Retinal pigment epithelial cell (primary cell): ENCODE data around the gene SUZ12.
A peak's percentile ranks its signal among the peaks of the same experiment; 100 is the strongest.
"Not testable (repeated sequence)": the region's sequence is repeated elsewhere in the genome, so short reads cannot be mapped to it uniquely, and the experiment has no call there.

Experiments used
- DNase-seq: peaks from one replicate; pipeline ENCODE4 v3.0.0-alpha.2; 2010; ENCODE audit warnings: low read depth
- H3K4me3 ChIP-seq: 2 replicates; pipeline ENCODE4 v1.5.1; 2011; ENCODE audit warnings: mild to moderate bottlenecking, low read length, control low read depth, moderate library complexity
- TF ChIP-seq, protein P1 (sequence below): conservative IDR thresholded peaks from 2 replicates; pipeline ENCODE4 v1.5.1; 2011; ENCODE audit warnings: low read depth, low read length, control low read depth, inconsistent platforms

The SUZ12 gene

DNA sequence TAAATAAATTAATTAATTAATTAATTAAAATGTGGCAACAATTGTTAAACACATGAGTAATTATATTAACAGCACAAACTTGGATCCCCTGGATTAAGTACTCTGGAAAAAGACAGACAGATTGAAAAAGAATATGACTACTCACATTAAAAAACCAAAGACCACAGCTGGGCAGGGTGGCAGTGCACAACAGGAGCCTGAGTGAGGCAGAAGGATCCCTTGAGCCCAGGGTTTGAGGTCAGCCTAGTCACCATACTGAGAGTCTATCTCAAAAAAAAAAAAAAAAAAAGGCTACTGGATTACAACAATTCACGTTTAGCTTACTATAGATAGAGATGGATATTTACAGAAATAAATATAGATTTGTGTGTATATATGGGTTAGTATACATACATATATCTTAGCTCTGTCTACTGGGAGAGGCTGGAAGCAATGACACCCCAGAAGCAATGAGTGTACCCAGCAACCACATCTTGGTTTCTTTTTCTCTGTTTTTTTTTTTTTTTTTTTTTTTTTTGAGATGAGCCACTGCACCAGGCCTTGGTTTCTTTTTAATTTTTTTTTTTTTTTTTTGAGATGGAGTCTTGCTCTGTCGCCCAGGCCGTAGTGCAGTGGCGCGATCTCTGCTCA lies 10.6 kb upstream of the SUZ12 start:
- TF ChIP-seq, protein P1, sequence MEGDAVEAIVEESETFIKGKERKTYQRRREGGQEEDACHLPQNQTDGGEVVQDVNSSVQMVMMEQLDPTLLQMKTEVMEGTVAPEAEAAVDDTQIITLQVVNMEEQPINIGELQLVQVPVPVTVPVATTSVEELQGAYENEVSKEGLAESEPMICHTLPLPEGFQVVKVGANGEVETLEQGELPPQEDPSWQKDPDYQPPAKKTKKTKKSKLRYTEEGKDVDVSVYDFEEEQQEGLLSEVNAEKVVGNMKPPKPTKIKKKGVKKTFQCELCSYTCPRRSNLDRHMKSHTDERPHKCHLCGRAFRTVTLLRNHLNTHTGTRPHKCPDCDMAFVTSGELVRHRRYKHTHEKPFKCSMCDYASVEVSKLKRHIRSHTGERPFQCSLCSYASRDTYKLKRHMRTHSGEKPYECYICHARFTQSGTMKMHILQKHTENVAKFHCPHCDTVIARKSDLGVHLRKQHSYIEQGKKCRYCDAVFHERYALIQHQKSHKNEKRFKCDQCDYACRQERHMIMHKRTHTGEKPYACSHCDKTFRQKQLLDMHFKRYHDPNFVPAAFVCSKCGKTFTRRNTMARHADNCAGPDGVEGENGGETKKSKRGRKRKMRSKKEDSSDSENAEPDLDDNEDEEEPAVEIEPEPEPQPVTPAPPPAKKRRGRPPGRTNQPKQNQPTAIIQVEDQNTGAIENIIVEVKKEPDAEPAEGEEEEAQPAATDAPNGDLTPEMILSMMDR, result no peak
- no peak for DNase-seq
- H3K4me3 ChIP-seq, result no peak overlapping the region

DNA sequence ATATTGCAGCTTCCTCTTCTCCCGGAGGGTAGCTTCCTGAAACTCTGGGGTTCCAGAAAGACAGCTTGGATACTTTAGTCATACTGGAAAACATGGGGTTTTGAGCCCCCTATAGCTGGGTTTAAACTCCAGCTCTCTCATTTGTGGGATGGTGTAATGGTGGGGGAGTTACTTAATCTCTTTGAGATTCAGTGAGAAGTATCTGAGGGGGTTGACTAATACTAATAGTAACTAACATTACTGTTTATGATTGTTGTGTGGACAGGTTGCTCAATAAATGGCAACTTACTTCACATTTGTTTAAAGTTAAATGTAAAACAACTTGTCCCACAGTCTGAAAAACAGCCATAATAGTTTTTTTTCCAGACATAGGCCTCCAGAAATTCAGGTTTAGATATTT lies 5.1 kb upstream of the SUZ12 start:
- no peak overlapping the region for H3K4me3 ChIP-seq
- TF ChIP-seq, protein P1, result no peak

DNA sequence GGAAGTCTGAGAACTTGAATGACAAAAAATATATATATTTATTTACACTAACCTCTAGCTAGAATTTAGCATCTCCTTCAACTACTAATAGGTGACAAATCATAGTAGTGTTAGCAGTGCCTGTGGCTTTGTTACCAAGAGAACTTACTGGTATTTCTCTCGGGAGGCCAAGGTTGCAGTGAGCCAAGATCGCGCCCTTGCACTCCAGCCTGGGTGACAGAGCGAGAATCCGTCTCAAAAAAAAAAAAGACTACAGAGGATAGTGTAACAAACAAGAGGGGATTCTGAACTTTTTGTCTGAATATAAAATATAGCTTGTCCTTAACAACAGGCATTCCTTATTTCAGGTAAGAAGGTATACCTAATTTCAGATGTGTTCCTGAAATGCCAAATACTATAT lies 1.3 kb upstream of the SUZ12 start:
- no peak for DNase-seq
- TF ChIP-seq, protein P1, result no peak
- H3K4me3 ChIP-seq, result no peak overlapping the region

More for the DNA sequence above, 5.1 kb upstream of the SUZ12 start:
- no peak for DNase-seq

DNA sequence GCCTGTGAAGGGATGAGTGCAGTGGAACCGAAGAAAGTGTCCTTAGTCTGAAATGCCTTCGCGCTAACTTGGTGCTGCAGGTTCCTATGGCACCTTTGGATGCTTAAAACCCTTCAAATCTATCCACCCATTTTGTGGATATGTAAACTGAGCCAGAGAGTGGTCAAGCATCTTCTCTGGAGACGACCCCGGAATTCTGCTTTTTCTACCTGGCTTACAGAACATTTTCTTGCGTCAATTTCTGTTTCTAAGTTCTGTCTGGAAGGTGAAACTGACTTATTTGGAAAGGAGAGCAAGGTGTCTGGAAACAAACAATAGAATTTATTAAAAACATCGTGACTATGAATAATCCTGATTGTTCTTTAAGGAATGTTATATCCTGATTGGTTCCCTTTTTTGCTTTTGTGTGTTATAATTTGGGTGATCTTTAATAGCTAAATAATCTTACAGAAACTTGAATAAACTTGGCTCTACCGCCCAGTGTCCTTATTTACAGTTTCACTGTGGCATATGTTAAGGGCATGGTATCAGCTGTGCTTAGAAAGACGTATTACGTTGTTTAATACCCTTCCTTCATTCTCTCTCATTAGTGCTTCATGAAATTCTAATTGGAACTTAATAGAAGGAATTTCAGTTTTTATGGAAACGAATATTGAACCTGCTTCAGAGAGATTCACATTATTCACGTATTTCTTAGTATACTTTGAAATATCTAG lies 1.3 kb downstream of the SUZ12 start:
- DNase-seq, result not testable (repeated sequence)
- H3K4me3 ChIP-seq, result peak overlapping the region; percentile 72

DNA sequence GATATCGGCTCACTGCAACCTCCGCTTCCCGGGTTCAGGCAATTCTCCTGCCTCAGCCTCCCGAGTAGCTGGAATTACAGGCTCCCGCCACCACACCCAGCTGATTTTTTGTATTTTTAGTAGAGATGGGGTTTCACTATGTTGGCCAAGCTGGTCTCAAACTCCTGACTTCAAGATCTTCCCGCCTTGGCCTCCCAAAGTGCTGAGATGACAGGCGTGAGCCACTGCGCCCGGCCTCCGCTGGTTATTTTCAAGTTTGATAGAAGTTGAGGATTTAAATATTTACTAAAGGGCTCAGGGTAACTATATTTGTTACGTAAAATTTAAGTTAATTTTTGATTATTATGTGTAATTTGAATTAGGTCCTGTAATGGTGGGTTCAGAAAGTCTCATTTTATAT lies 5.1 kb downstream of the SUZ12 start:
- H3K4me3 ChIP-seq, DNase-seq: not testable (repeated sequence)

DNA sequence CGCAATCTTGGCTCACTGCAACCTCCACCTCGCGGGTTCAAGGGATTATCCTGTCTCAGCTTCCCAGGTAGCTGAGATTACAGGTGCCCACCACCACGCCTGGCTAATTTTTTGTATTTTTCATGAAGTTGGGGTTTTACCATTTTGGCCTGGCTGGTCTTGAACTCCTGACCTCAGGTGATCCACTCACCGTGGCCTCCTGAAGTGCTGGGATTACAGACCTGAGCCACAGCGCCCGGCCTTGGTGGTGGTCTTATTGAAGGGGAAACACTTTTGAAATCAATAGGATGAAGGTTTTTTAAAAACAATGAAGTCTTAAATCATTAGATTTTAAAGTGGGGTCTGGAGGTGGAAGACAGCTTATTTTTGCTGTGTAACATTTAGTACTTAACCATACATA lies 5.6 kb downstream of the SUZ12 start:
- H3K4me3 ChIP-seq, DNase-seq: not testable (repeated sequence)

DNA sequence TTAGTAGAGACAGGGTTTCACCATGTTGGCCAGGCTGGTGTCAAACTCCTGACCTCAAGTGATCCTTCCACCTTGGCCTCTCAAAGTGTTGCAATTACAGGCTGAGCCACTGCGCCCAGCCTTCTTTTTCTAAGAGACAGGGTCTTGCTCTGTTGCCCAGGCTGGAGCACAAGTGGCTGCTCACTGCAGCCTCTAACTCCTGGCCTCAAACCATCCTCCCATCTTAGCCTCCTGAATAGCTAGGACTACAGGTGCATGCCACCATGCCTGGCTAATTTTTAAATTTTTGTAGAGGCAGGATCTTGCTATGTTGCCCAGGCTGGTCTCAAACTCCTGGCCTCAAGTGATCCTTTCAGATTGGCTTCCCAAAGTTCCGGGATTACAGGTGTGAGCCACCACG lies 15.1 kb downstream of the SUZ12 start:
- H3K4me3 ChIP-seq, DNase-seq: not testable (repeated sequence)

DNA sequence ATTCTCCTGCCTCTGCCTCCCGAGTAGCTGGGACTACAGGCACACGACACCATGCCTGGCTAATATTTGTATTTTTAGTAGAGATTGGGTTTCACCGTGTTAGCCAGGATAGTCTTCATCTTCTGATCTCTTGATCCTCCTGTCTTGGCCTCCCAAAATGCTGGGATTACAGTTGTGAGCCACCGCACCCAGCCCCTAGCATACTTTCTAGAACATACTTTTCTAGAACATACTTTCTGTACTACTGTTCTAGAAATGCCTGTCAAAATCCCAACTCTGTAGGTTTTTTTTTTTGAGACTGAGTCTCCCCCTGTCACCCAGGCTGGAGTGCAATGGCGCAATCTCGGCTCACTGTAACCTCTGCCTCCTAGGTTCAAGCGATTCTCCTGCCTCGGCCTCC lies 27.3 kb downstream of the SUZ12 start:
- not testable (repeated sequence) for DNase-seq, H3K4me3 ChIP-seq

DNA sequence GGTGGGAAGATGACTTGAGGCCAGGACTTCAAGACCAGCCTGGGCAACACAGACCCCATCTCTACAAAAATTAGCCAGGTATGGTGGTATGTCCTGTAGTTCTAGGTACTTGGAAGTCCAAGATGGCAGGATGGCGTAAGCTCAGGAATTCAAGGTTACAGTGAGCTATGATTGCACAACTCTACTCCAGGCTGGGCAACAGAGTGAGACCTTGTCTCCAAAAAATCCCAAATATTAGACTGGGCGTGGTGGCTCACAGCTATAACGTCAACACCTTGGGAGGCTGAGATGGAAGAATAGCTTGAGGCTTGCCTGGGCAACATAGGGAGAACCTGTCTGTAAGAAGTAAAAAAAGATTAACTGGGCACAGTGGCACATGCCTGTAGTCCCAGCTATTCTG lies 30.8 kb downstream of the SUZ12 start:
- no peak overlapping the region for H3K4me3 ChIP-seq
- TF ChIP-seq, protein P1, result no peak
- DNase-seq, result no peak

DNA sequence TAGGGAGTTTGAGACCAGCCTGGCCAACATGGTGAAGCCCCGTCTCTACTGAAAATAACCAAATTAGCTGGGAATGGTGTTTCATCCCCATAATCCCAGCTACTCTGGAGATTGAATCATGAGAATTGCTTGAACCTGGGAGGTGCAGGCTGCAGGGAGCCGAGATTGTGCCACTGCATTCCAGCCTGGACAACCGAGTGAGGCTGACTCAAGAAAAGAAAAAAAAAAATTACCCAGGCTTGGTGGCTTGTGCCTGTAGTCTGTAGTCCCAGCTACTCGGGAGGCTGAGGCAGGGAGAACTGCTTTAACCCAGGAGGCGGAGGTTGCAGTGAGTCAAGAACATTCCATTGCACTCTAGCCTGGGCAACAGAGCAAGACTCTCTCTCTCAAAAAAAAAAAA lies 33.6 kb downstream of the SUZ12 start:
- not testable (repeated sequence) for H3K4me3 ChIP-seq, DNase-seq

DNA sequence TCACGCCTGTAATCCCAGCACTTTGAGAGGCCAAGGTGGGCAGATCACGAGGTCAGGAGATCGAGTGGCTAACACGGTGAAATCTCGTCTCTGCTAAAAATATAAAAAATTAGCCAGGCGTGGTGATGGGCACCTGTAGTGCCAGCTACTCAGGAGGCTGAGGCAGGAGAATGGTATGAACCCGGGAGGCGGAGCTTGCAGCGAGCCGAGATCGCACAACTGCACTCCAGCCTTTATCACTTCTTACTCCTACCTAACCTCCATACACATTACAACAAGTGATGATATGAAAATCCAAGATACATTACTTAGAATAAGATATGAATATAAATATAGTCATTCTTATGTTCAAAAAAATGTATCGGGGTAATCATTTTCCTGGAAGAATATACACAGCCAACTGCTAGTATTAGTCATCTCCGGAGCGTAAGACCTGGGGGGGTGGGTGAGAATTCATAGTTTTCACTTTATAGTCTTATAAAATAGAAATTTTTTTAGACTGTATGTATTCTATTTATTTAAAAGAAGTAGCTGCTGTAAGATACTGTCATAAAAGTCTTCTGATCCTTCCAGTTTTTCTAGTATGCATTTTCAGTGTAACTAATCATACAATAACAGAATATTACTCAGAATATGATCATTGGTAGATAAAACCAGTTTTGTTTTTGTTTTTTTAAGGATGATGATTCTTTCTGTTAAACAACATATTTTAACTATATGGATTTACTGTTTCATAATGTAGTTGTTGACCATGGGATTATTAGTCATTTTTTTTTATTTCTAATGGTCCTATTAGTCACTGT lies 37.7 kb downstream of the SUZ12 start:
- DNase-seq, H3K4me3 ChIP-seq: not testable (repeated sequence)

DNA sequence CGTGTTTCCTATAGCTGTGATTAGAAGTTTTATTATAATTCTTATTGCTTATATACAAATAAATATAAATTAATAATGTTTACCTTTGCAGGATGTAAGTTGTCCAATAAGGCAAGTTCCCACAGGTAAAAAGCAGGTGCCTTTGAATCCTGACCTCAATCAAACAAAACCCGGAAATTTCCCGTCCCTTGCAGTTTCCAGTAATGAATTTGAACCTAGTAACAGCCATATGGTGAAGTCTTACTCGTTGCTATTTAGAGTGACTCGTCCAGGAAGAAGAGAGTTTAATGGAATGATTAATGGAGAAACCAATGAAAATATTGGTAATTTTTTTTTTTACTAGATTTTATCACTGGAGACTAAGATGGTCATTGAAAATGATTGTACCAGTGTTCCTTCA lies 38.6 kb downstream of the SUZ12 start:
- not testable (repeated sequence) for H3K4me3 ChIP-seq, DNase-seq

DNA sequence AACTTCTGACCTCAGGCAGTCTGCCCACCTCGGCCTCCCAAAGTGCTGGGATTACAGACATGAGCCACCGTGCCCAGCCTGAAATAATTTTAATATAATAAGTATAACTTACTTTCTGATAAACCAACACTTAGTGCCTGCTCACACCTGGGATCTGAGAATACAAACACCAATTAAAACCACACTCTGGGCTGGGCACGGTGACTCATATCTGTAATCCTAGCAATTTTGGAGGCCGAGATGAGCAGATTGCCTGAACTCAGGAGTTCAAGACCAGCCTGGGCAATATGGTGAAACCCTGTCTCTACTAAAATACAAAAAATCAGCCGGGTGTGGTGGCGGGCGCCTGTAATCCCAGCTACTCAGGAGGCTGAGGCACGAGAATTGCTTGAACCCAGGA lies 55.0 kb downstream of the SUZ12 start:
- not testable (repeated sequence) for DNase-seq, H3K4me3 ChIP-seq
